Stimulated activated CD8-positive, alpha-beta memory T cell treated with anti-CD3 and anti-CD28 coated beads, Interleukin-4, amount 100 ng/mL, for 24 hours (primary cell): ENCODE measurements around the gene SYNE2.

Experiments
- DNase-seq: peaks from one replicate; pipeline ENCODE4 v3.0.0-alpha.2; 2020; ENCODE audit warnings: low read depth

SYNE2 gene

DNA sequence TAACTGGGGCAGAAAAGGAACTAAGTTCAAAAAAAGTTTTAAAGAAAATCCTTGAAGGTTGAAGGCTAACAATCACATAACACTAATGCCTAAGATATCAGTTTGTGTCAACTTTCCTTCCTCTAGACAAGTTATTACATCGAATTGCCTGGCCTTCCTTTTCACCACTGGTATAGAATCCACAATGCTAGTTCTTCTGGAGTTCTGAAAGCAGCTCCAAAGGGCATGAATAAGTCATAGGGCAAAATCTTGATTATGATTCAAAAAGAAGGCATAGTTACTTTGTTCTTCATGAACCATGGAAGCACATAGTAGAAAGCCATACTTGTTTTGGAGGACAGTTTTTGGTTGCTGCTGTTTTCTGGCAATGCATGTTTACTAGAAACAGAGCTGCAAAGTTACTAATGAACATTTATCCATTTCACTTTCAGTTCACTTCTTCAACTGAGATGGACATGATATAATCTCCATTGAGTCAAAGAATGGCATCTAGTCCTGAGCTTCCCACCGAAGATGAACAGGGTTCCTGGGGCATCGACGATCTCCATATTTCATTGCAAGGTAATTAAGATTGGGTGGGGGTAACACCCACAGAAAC is 56.0 kb downstream of the SYNE2 start:
- no peak for DNase-seq

- no peak for DNase-seq
Observed at GRCh38 chr14:63909984-63910383, 57.2 kb downstream of the SYNE2 start.

DNA sequence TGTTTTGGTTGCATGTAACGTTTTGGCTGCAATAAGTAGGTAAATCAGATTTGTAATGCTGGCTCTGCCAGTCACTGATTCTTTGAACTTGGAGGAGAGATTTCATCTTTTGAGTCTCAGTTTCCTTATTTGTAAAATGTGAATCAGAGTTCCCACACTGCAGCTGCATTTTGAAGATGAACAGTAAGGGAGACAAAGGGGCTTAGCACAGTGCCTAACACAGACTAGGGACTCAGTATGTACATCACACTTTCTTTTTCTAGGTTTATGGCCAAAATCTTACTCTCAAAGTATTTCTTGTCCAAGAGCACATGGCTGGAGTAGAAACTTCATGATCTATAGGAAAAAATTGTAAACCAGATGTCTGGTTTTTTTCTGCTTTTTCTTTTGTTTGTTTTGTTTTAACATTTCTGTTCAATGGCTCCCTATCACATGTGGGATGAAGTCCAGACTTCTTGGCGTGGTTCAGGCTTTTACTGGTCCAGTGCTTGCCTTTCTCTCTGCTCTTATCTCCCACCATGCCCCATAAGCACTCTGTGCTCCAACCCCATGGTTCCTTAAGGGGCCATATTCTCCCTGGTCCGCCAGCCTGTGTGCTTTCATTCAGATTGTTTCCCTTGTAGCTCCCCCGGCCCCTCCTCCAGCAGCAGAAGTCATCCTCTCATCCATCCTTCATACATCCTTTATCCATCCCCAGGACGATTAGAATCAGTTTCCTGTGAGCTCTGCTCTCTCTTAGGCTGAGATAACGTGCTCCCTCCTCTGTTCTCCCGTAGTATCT is 58.0 kb downstream of the SYNE2 start:
- no peak for DNase-seq

DNA sequence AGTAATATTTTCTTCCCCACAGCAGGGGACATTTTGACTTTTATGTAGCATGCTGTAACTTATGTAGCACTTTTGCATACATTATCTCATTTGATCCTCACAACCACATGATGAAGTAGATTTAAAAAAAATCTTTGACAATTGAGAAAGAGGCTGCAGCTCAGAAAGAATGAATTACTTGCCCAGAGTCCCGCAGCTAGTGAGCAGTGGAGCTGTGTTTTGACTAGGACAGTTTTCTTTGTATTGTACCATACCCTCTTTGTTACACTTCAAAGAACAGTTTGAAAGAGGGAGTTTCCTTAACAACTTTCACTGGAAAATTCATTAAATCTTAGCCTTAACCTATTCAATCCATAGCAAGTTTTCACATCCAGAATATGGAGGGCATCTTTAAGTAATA is 58.6 kb downstream of the SYNE2 start:
- DNase-seq: no peak

GRCh38 chr14:63912286-63912685 is 59.5 kb downstream of the SYNE2 start:
- no peak for DNase-seq

DNA sequence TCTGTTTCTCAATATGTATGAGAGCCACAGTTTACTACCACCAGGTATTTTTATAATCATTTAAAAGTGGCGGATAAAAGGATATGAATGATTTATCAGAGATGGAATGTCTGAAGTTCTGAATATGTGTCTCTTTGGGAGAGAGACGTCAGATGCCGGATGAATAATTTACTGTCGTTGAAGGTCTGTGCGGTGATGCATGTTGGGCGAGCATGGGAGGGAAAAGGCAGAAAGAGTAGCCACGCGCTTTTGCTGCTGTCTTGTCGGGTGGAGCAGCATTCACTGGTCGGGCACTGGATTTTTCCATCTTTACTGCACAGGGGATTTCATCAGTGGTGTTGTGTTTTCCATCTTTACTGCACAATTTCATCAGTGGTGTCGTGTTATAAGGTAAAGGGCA is 65.6 kb downstream of the SYNE2 start:
- DNase-seq: no peak

GRCh38 chr14:63922696-63923421 is 70.1 kb downstream of the SYNE2 start:
- DNase-seq: no peak

GRCh38 chr14:63923422-63923752 is 70.6 kb downstream of the SYNE2 start:
- no peak for DNase-seq

- no peak for DNase-seq
Observed at GRCh38 chr14:63924375-63924774, 71.6 kb downstream of the SYNE2 start.

DNA sequence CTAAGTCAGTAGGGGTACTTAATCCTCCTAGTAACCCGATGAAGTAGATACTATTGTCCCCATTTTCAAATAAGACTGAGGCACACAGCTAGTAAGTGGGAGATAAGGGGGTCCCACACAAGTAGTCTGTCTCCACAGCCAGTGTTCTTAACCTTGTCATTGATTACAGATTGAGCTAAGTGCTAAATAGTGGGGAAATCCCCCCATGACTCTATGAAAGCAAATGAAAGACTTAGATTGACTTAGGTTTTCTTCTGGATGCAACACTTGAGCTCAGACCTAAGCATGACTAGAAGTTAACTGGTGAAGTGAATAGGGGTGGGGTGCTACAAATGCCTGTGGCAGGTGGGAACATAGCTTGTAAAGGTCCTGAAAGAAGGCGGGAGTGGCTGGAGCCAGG is 73.8 kb downstream of the SYNE2 start:
- DNase-seq: no peak

DNA sequence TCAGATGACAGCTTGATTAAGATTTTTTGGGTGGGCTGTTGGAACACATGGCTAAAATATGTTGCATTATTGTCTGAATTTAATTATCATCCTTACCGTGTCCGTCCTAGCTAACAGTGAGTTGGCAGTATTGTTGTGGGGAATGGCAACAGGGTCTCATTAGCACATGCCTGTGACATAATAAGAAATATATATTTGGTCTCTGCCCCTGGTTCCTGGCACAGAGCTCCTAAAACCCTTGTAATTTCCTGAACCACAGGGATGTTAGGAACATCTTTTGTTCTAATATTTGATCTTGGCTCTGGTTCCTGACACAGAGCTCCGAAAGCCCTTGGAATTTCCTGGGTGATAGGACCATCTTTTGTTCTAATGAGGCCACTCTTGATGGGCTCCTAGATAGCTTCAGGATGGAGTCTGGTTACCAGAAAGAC is 76.0 kb downstream of the SYNE2 start:
- DNase-seq: no peak

DNA sequence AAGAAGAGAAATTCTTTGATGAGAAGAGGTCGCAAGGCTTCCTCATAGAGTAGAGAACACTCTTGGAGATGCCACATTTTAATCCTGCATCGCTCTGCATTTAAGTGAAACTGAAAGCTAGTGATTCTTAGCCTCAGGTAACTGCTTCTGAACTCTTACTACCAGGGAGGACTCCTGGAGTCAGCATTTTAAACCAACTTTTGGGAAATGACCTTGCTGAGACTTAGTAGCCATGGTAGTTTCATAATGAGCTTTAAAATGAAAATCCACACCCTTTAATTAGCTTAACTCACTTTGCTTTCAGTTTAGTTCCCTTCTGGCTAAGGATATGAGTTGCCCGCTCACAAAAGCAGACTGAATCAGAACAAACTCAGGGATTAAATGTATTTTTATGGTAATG is 80.3 kb downstream of the SYNE2 start:
- no peak for DNase-seq

DNA sequence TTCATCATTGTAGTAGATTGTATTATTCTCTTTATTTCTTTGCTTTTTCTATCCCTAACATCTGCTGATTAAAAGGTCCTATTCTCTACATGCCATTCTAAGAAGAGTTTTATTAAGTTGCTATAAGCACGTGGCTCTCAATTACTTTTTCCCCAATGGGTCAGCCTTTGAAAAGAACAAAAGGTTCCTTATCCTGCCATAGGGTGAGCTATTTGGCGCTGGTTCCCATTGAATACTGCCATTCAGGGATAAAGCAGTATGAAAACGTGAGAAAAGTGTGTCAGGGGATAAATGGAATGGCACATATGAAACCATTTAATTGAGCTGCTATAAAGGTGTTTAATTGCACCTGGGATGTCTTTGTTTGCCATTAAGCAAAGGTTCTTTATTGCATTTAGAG is 80.9 kb downstream of the SYNE2 start:
- no peak for DNase-seq

- DNase-seq: no peak
Observed at GRCh38 chr14:63938198-63939005, 85.6 kb downstream of the SYNE2 start.

- no peak for DNase-seq
Observed at GRCh38 chr14:63939006-63939270, 86.1 kb downstream of the SYNE2 start.

DNA sequence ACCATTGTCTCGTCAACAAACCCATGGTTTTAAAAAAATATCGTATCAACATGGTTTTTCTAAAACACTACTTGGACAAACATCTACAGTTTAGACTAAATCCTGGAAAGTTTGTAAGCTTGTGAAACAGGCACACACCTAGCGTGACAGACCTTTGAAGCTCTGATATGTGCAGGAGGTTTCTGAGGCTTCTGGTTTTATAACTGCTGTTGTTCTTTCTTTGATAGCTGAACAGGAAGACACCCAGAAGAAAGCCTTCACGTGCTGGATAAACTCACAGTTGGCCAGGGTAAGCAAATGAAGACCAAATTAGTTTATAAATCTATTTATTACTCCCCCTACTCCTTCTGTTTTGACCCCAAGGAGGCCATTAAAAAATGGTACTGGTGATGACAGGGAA is 87.6 kb downstream of the SYNE2 start:
- DNase-seq: no peak

DNA sequence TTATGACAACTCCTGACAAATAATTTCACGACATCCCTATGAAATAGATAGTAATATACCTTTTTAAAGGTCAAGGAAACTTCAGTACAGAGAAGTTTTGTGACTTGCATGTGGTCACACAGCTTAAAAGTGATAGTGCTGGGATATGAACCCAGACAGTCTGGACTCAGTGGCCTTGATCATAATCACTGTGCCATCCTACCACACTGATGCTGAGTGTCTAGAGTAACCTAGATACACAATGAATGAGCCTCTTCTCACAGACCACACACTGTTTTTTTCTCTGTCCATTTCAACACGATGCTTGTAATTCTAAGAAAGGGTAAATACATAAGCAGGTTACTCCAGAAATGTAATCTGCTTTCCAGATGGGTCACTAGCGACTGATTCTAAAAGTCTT is 88.2 kb downstream of the SYNE2 start:
- no peak for DNase-seq

GRCh38 chr14:63949696-63950095 is 96.9 kb downstream of the SYNE2 start:
- no peak for DNase-seq

DNA sequence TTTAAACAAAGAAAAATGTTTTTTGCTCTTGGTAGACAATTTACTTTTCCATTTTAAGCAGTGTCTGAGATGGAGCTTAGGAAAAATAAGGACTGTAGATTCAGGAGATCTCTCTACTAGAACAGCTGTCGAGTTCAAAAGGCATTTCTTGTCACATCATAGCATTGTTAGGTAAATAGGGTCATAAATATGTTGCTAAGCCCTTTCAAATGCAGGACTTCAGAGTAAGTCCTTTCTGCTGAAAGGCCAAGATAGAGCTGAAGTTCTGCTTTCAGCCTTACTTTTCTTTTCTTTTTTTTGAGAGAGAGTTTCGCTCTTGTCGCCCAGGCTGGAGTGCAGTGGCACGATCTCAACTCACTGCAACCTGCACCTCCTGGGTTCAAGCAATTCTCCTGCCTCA is 98.2 kb downstream of the SYNE2 start:
- DNase-seq: no peak

- DNase-seq: no peak
Observed at GRCh38 chr14:63951429-63951828, 98.6 kb downstream of the SYNE2 start.

GRCh38 chr14:63952053-63952932 is 99.5 kb downstream of the SYNE2 start:
- DNase-seq: no peak

DNA sequence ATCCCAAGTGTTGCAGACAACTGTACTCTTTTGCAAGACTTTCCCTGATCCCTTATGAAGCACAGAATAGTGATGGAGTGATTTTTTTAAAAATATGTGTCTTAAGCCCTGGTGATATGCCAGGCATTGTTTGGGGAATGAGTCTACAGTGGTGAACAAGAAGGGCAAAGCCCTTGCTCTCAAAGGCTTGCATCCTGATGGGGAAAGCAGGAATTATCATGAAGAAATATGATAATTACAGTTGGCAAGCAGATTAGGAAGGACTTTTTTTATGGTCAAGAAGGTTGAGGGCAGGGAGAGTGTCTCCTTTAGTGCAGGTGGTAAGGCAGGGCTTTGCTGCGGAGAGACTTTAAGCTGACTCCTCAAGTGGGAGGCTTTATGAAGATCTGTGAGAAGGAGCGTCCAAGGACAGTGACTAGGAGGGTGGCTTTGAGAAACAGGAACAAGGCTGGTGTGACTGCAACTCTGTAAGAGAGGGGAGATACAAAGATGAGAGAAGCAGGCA is 100.2 kb downstream of the SYNE2 start:
- DNase-seq: no peak
